DOHH2 (cell line): ENCODE measurements around the gene SLC27A4.

Experiments
- H3F3A ChIP-seq: fragments of 200-600 bp; sonication (generic), shearing (Covaris generic); 2 replicates; pipeline ENCODE4 v1.6.0; 2016; ENCODE audit warnings: antibody characterized with exemption, mild to moderate bottlenecking; ENCODE audit not compliant: control insufficient read depth, insufficient read depth
- H3K27ac ChIP-seq: fragments of 200-600 bp; sonication (generic); 2 replicates; pipeline ENCODE4 v1.5.1; 2014; ENCODE audit warnings: low read depth, mild to moderate bottlenecking, low read length, moderate library complexity
- H3K27me3 ChIP-seq: fragments of 200-600 bp; sonication (generic); 2 replicates; pipeline ENCODE4 v1.6.1; 2014; ENCODE audit warnings: mild to moderate bottlenecking, low read length, mixed read lengths; ENCODE audit not compliant: control insufficient read depth
- H3K36me3 ChIP-seq: fragments of 200-600 bp; sonication (generic); 2 replicates; pipeline ENCODE4 v1.6.1; 2014; ENCODE audit warnings: mild to moderate bottlenecking, low read length, moderate library complexity, mixed read lengths; ENCODE audit not compliant: control insufficient read depth
- H3K4me1 ChIP-seq: fragments of 200-600 bp; sonication (generic); 2 replicates; pipeline ENCODE4 v1.6.1; 2014; ENCODE audit warnings: mild to moderate bottlenecking, low read length, mixed read lengths; ENCODE audit not compliant: control insufficient read depth
- H3K4me2 ChIP-seq: fragments of 200-600 bp; sonication (generic); 2 replicates; pipeline ENCODE4 v1.6.0; 2014; ENCODE audit warnings: mild to moderate bottlenecking, low read length, moderate library complexity
- H3K4me3 ChIP-seq: fragments of 200-600 bp; sonication (generic); 2 replicates; pipeline ENCODE4 v1.5.1; 2014; ENCODE audit warnings: mild to moderate bottlenecking, low read length, mixed read lengths
- H3K79me2 ChIP-seq: fragments of 200-600 bp; sonication (generic); 2 replicates; pipeline ENCODE4 v1.6.1; 2014; ENCODE audit warnings: mild to moderate bottlenecking, low read length, mixed read lengths; ENCODE audit not compliant: control insufficient read depth
- H3K9me2 ChIP-seq: fragments of 200-600 bp; sonication (generic); replicated peaks from 2 replicates; pipeline ENCODE4 v1.6.1; 2014; ENCODE audit warnings: mild to moderate bottlenecking, low read length, mixed read lengths; ENCODE audit not compliant: control insufficient read depth
- H3K9me3 ChIP-seq: fragments of 200-600 bp; sonication (generic); 2 replicates; pipeline ENCODE4 v1.6.1; 2014; ENCODE audit warnings: antibody characterized with exemption, low read length, mixed read lengths; ENCODE audit not compliant: control insufficient read depth, insufficient read depth
- H4K20me1 ChIP-seq: fragments of 200-600 bp; sonication (generic); 2 replicates; pipeline ENCODE4 v1.6.0; 2014; ENCODE audit warnings: low read depth, mild to moderate bottlenecking, antibody characterized with exemption, low read length, moderate library complexity; ENCODE audit not compliant: control insufficient read depth, insufficient read depth
- CTCF ChIP-seq: fragments of 200-600 bp; sonication (generic); IDR thresholded peaks from one replicate; pipeline ENCODE4 v1.5.1; 2014; ENCODE audit warnings: antibody characterized with exemption, mild to moderate bottlenecking, low read depth, low read length; ENCODE audit not compliant: poor library complexity, severe bottlenecking
- EZH2phosphoT487 ChIP-seq: fragments of 200-600 bp; sonication (generic); IDR thresholded peaks from 2 replicates; pipeline ENCODE4 v1.6.1; 2017; ENCODE audit warnings: borderline replicate concordance, mild to moderate bottlenecking, antibody characterized with exemption, low read length, moderate library complexity, mixed read lengths

Gene SLC27A4

GRCh38 chr9:128404560-128404959 is 64.2 kb downstream of the SLC27A4 start:
- H3K4me3 ChIP-seq: no peak overlapping the region
- peaks cover 6% of the 10 kb centered on the region; the same call in 1 of the 2 replicates for H3K27me3 ChIP-seq
- no peaks in the 10 kb centered on the region for H4K20me1 ChIP-seq
- no peaks in the 10 kb centered on the region for H3K9me2 ChIP-seq
- no peaks in the 10 kb centered on the region for H3K36me3 ChIP-seq
- no peaks in the 10 kb centered on the region for H3F3A ChIP-seq
- H3K4me2 ChIP-seq: no peak overlapping the region
- no peaks in the 10 kb centered on the region for H3K79me2 ChIP-seq
- no peak for TF ChIP-seq CTCF
- TF ChIP-seq EZH2phosphoT487: no peak
- no peaks in the 10 kb centered on the region for H3K9me3 ChIP-seq
- H3K27ac ChIP-seq: no peak overlapping the region
- H3K4me1 ChIP-seq: no peaks in the 10 kb centered on the region

GRCh38 chr9:128405077-128405779 is 64.9 kb downstream of the SLC27A4 start:
- no peak overlapping the region for H3K27ac ChIP-seq
- peaks cover 6% of the 10 kb centered on the region; the same call in 1 of the 2 replicates for H3K27me3 ChIP-seq
- no peaks in the 10 kb centered on the region for H3K36me3 ChIP-seq
- H3K4me3 ChIP-seq: no peak overlapping the region
- H3K4me1 ChIP-seq: no peaks in the 10 kb centered on the region
- no peaks in the 10 kb centered on the region for H3K9me3 ChIP-seq
- no peaks in the 10 kb centered on the region for H3K9me2 ChIP-seq
- no peaks in the 10 kb centered on the region for H3F3A ChIP-seq
- no peaks in the 10 kb centered on the region for H3K79me2 ChIP-seq
- H4K20me1 ChIP-seq: no peaks in the 10 kb centered on the region
- H3K4me2 ChIP-seq: no peak overlapping the region
- TF ChIP-seq CTCF (no peak), EZH2phosphoT487 (no peak)

GRCh38 chr9:128405780-128406171 is 65.4 kb downstream of the SLC27A4 start:
- peaks cover 6% of the 10 kb centered on the region; the same call in 1 of the 2 replicates for H3K27me3 ChIP-seq
- no peak overlapping the region for H3K4me3 ChIP-seq
- no peak overlapping the region for H3K4me2 ChIP-seq
- H4K20me1 ChIP-seq: no peaks in the 10 kb centered on the region
- no peaks in the 10 kb centered on the region for H3F3A ChIP-seq
- no peaks in the 10 kb centered on the region for H3K9me3 ChIP-seq
- H3K79me2 ChIP-seq: no peaks in the 10 kb centered on the region
- no peaks in the 10 kb centered on the region for H3K9me2 ChIP-seq
- no peaks in the 10 kb centered on the region for H3K4me1 ChIP-seq
- H3K27ac ChIP-seq: no peak overlapping the region
- no peak for TF ChIP-seq CTCF
- TF ChIP-seq EZH2phosphoT487: no peak
- no peaks in the 10 kb centered on the region for H3K36me3 ChIP-seq
